HEK293 (cell line): ENCODE results near the gene ZBTB48.

Experiments
- CTCF ChIA-PET: fragments of 350-600 bp; formaldehyde crosslinking; extraction: SDS; loops from one replicate; lab custom pipeline; 2021; ENCODE audit warnings: antibody characterized with exemption; lab: Yijun Ruan, JAX
- POLR2A ChIA-PET: fragments of 300-600 bp; formaldehyde crosslinking; extraction: SDS; loops from one replicate; lab custom pipeline; 2020; ENCODE audit warnings: antibody characterized with exemption, inconsistent platforms; lab: Yijun Ruan, JAX
- H3K27ac ChIP-seq: fragments of 200-500 bp; sonication (Bioruptor generic); 2 replicates; pipeline ENCODE4 v1.5.1; 2014; ENCODE audit warnings: low read depth, low read length, control low read depth, inconsistent platforms; ENCODE audit errors: extremely low read depth
- H3K36me3 ChIP-seq, 2 experiments: fragments of 200-500 bp in 1 of 2; sonication (Bioruptor generic) in 1 of 2; 1 replicate in 1 of 2; 2 replicates in 1 of 2; pipeline ENCODE4 v1.5.1; 2014 to 2017; ENCODE audit warnings: inconsistent platforms in 2 of 2, low read length in 2 of 2; ENCODE audit not compliant: control insufficient read depth in 2 of 2, insufficient read depth in 1 of 2
- H3K4me1 ChIP-seq: fragments of 200-500 bp; sonication (Bioruptor generic); 2 replicates; pipeline ENCODE4 v1.5.1; 2014; ENCODE audit warnings: mild to moderate bottlenecking, low read length, inconsistent platforms; ENCODE audit not compliant: control insufficient read depth, insufficient read depth
- H3K4me3 ChIP-seq: 2 replicates; pipeline ENCODE4 v1.5.1; 2011; ENCODE audit warnings: low read depth, mild to moderate bottlenecking, control low read depth, low read length, moderate library complexity
- H3K9me3 ChIP-seq: fragments of 200-500 bp; sonication (Bioruptor generic); 2 replicates; pipeline ENCODE4 v1.5.1; 2014; ENCODE audit warnings: low read depth, low read length, inconsistent platforms; ENCODE audit not compliant: control insufficient read depth, insufficient read depth
- GFI1B ChIP-seq: fragments of 450-650 bp; formaldehyde crosslinking; IDR thresholded peaks from 2 replicates; pipeline ENCODE4 v1.5.1; 2016; ENCODE audit warnings: missing biosample characterization, missing genetic modification characterization
- GLIS2 ChIP-seq: fragments of 450-650 bp; formaldehyde crosslinking; IDR thresholded peaks from 2 replicates; pipeline ENCODE4 v1.5.1; 2016; ENCODE audit warnings: missing biosample characterization, missing genetic modification characterization
- KLF1 ChIP-seq: fragments of 450-650 bp; formaldehyde crosslinking; IDR thresholded peaks from 2 replicates; pipeline ENCODE4 v1.5.1; 2016; ENCODE audit warnings: missing biosample characterization, missing genetic modification characterization
- KLF9 ChIP-seq: fragments of 450-650 bp; formaldehyde crosslinking; IDR thresholded peaks from 2 replicates; pipeline ENCODE4 v1.5.1; 2016; ENCODE audit warnings: missing biosample characterization, missing genetic modification characterization, low read depth
- MZF1 ChIP-seq: fragments of 450-650 bp; formaldehyde crosslinking; IDR thresholded peaks from 2 replicates; pipeline ENCODE4 v1.5.1; 2017; ENCODE audit warnings: missing biosample characterization, missing genetic modification characterization, borderline replicate concordance
- OSR2 ChIP-seq: fragments of 450-650 bp; formaldehyde crosslinking; IDR thresholded peaks from 2 replicates; pipeline ENCODE4 v1.5.1; 2016; ENCODE audit warnings: missing biosample characterization, missing genetic modification characterization
- PRDM1 ChIP-seq: fragments of 450-650 bp; formaldehyde crosslinking; IDR thresholded peaks from 2 replicates; pipeline ENCODE4; 2016; ENCODE audit warnings: missing biosample characterization, missing genetic modification characterization
- RBAK ChIP-seq: fragments of 450-650 bp; formaldehyde crosslinking; IDR thresholded peaks from 2 replicates; pipeline ENCODE4 v1.5.1; 2016; ENCODE audit warnings: missing biosample characterization, missing genetic modification characterization
- SCRT2 ChIP-seq: fragments of 450-650 bp; formaldehyde crosslinking; IDR thresholded peaks from 2 replicates; pipeline ENCODE4 v1.5.1; 2016; ENCODE audit warnings: missing biosample characterization, missing genetic modification characterization
- SETDB1 ChIP-seq: IDR thresholded peaks from one replicate; pipeline ENCODE4 v1.6.1; 2017; ENCODE audit warnings: mild to moderate bottlenecking, low read length, moderate library complexity, mixed read lengths; ENCODE audit not compliant: insufficient read length
- YY2 ChIP-seq: fragments of 450-650 bp; formaldehyde crosslinking; IDR thresholded peaks from 2 replicates; pipeline ENCODE4 v1.5.1; 2016; ENCODE audit warnings: missing biosample characterization, missing genetic modification characterization
- ZBTB17 ChIP-seq: fragments of 450-650 bp; formaldehyde crosslinking; IDR thresholded peaks from 2 replicates; pipeline ENCODE4 v1.5.1; 2016; ENCODE audit warnings: missing biosample characterization, missing genetic modification characterization
- ZBTB48 ChIP-seq: fragments of 450-650 bp; formaldehyde crosslinking; IDR thresholded peaks from 2 replicates; pipeline ENCODE4 v1.5.1; 2016; ENCODE audit warnings: missing biosample characterization, missing genetic modification characterization
- ZEB2 ChIP-seq: fragments of 450-650 bp; formaldehyde crosslinking; IDR thresholded peaks from 2 replicates; pipeline ENCODE4 v1.5.1; 2016; ENCODE audit warnings: missing biosample characterization, missing genetic modification characterization
- ZNF10 ChIP-seq: fragments of 450-650 bp; formaldehyde crosslinking; IDR thresholded peaks from 2 replicates; pipeline ENCODE4 v1.5.1; 2017; ENCODE audit warnings: missing biosample characterization, missing genetic modification characterization
- ZNF121 ChIP-seq: fragments of 450-650 bp; formaldehyde crosslinking; IDR thresholded peaks from 2 replicates; pipeline ENCODE4 v1.5.1; 2016; ENCODE audit warnings: missing biosample characterization, missing genetic modification characterization
- ZNF148 ChIP-seq: fragments of 450-650 bp; formaldehyde crosslinking; IDR thresholded peaks from 2 replicates; pipeline ENCODE4 v1.5.0; 2017; ENCODE audit warnings: missing biosample characterization, missing genetic modification characterization, borderline replicate concordance
- ZNF184 ChIP-seq: fragments of 450-650 bp; IDR thresholded peaks from 2 replicates; pipeline ENCODE4 v1.5.1; 2018; ENCODE audit warnings: missing biosample characterization, mild to moderate bottlenecking, missing genetic modification characterization
- ZNF19 ChIP-seq: fragments of 450-650 bp; formaldehyde crosslinking; IDR thresholded peaks from 2 replicates; pipeline ENCODE4; 2016; ENCODE audit warnings: missing biosample characterization, missing genetic modification characterization, low read depth
- ZNF2 ChIP-seq: fragments of 450-650 bp; formaldehyde crosslinking; IDR thresholded peaks from 2 replicates; pipeline ENCODE4 v1.5.1; 2016; ENCODE audit warnings: missing biosample characterization, missing genetic modification characterization
- ZNF311 ChIP-seq: fragments of 450-650 bp; formaldehyde crosslinking; IDR thresholded peaks from 2 replicates; pipeline ENCODE4 v1.5.1; 2017; ENCODE audit warnings: missing biosample characterization, missing genetic modification characterization, borderline replicate concordance
- ZNF341 ChIP-seq: fragments of 450-650 bp; formaldehyde crosslinking; IDR thresholded peaks from 2 replicates; pipeline ENCODE4; 2016; ENCODE audit warnings: low read depth, missing biosample characterization, missing genetic modification characterization
- ZNF404 ChIP-seq: fragments of 450-650 bp; formaldehyde crosslinking; IDR thresholded peaks from 2 replicates; pipeline ENCODE4 v1.5.1; 2017; ENCODE audit warnings: missing biosample characterization, missing genetic modification characterization
- ZNF416 ChIP-seq: fragments of 450-650 bp; formaldehyde crosslinking; IDR thresholded peaks from 2 replicates; pipeline ENCODE4 v1.5.1; 2016; ENCODE audit warnings: missing biosample characterization, missing genetic modification characterization
- ZNF514 ChIP-seq: fragments of 450-650 bp; formaldehyde crosslinking; IDR thresholded peaks from 2 replicates; pipeline ENCODE4 v1.5.1; 2016; ENCODE audit warnings: missing biosample characterization, missing genetic modification characterization
- ZNF529 ChIP-seq: fragments of 450-650 bp; formaldehyde crosslinking; IDR thresholded peaks from 2 replicates; pipeline ENCODE4 v1.5.1; 2017; ENCODE audit warnings: missing genetic modification characterization, missing biosample characterization; ENCODE audit not compliant: insufficient replicate concordance
- ZNF548 ChIP-seq: fragments of 450-650 bp; formaldehyde crosslinking; IDR thresholded peaks from 2 replicates; pipeline ENCODE4 v1.5.1; 2016; ENCODE audit warnings: missing biosample characterization, missing genetic modification characterization
- ZNF558 ChIP-seq: fragments of 450-650 bp; formaldehyde crosslinking; IDR thresholded peaks from 2 replicates; pipeline ENCODE4 v1.5.1; 2016; ENCODE audit warnings: missing biosample characterization, missing genetic modification characterization
- ZNF560 ChIP-seq: fragments of 450-650 bp; formaldehyde crosslinking; IDR thresholded peaks from 2 replicates; pipeline ENCODE4 v1.5.1; 2017; ENCODE audit warnings: missing biosample characterization, missing genetic modification characterization, borderline replicate concordance
- ZNF626 ChIP-seq: fragments of 450-650 bp; sonication (Bioruptor Pico); formaldehyde crosslinking; IDR thresholded peaks from 2 replicates; pipeline ENCODE4 v1.5.1; 2018; ENCODE audit warnings: missing biosample characterization, missing genetic modification characterization, inconsistent platforms
- TF ChIP-seq, protein P1 (sequence below): sonication (generic); formaldehyde crosslinking; IDR thresholded peaks from 2 replicates; pipeline ENCODE4 v1.8.1; 2022; ENCODE audit warnings: mild to moderate bottlenecking, moderate library complexity, missing genetic modification reagents
- TF ChIP-seq, protein P2 (sequence below): fragments of 450-650 bp; formaldehyde crosslinking; IDR thresholded peaks from 2 replicates; pipeline ENCODE4 v1.5.1; 2017; ENCODE audit warnings: missing biosample characterization, missing genetic modification characterization

ZBTB48 gene

DNA sequence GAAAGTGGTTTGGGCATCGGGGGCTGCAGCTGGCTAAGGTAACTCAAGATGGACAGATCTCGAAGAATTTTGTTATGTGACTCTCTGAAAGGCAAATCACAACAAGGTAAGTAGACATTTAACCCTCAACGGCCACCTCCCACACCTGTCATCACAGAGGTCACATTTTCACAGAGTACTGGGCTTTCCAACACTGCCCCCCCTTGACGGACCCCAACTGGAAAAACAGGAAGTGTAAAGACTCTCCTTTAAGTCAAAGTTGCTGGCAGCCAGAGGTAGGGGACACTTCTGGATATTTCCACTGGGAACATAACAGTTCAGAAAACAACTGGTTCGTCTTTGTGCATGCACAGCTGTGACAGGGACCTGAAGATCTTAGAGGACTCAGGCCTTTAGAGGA, 47.8 kb upstream of the ZBTB48 start (continued):
- TF ChIP-seq SETDB1, result no peak
- no peak for TF ChIP-seq PRDM1 (tag by site-specific recombination)
- no peak for TF ChIP-seq ZNF121 (tag by site-specific recombination)
- TF ChIP-seq RBAK (tag by site-specific recombination), result no peak
- TF ChIP-seq ZNF311 (tag by site-specific recombination), result no peak

GRCh38 chr1:6534248-6534822, 45.5 kb upstream of the ZBTB48 start:
- Histone ChIP-seq H3K4me1 (no peaks in the 10 kb centered on the region), H3K36me3 (peaks cover 43 to 88% of the 10 kb centered on the region in 2 experiments), H3K9me3 (no peaks in the 10 kb centered on the region), H3K27ac (no peak overlapping the region), H3K4me3 (no peak overlapping the region)
- ChIA-PET CTCF (interaction anchor here (0.6 to 2.0 kb wide), 3 partner anchors 11 to 49 kb away, joined by 3 to 14 read pairs (median 4); no protein-coding TSS in a partner anchor), POLR2A (interaction anchor here (0.7 to 1.1 kb wide), 2 partner anchors 17 to 66 kb away, joined by 4 read pairs; no protein-coding TSS in a partner anchor)
- no peak for TF ChIP-seq ZNF416 (tag by site-specific recombination)
- no peak for TF ChIP-seq ZNF626 (tag by site-specific recombination)
- no peak for TF ChIP-seq ZNF514
- no peak for TF ChIP-seq ZBTB17 (tag by site-specific recombination)
- no peak for TF ChIP-seq ZNF341 (tag by site-specific recombination)
- TF ChIP-seq ZNF148, result no peak
- no peak for TF ChIP-seq ZNF529 (tag by site-specific recombination)
- no peak for TF ChIP-seq ZNF558 (tag by site-specific recombination)
- no peak for TF ChIP-seq ZNF548 (tag by site-specific recombination)
- no peak for TF ChIP-seq YY2
- TF ChIP-seq ZNF404 (tag by site-specific recombination), result no peak
- no peak for TF ChIP-seq KLF1 (tag by site-specific recombination)
- no peak for TF ChIP-seq ZEB2 (tag by site-specific recombination)

- TF ChIP-seq ZNF19 (tag by site-specific recombination) (no peak), ZNF2 (tag by site-specific recombination) (no peak), ZNF626 (tag by site-specific recombination) (no peak), ZNF560 (tag by site-specific recombination) (no peak), MZF1 (no peak), OSR2 (tag by site-specific recombination) (no peak), ZNF184 (tag by site-specific recombination) (no peak), GLIS2 (tag by site-specific recombination) (no peak), ZNF404 (tag by site-specific recombination) (no peak), SCRT2 (no peak), ZNF10 (tag by site-specific recombination) (no peak), ZBTB48 (tag by site-specific recombination) (no peak), ZNF548 (tag by site-specific recombination) (no peak), GFI1B (no peak), KLF9 (no peak)
- TF ChIP-seq, protein P1, sequence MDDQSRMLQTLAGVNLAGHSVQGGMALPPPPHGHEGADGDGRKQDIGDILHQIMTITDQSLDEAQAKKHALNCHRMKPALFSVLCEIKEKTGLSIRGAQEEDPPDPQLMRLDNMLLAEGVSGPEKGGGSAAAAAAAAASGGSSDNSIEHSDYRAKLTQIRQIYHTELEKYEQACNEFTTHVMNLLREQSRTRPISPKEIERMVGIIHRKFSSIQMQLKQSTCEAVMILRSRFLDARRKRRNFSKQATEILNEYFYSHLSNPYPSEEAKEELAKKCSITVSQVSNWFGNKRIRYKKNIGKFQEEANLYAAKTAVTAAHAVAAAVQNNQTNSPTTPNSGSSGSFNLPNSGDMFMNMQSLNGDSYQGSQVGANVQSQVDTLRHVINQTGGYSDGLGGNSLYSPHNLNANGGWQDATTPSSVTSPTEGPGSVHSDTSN (CRISPR knock-in tag), result no peak
- TF ChIP-seq, protein P2, sequence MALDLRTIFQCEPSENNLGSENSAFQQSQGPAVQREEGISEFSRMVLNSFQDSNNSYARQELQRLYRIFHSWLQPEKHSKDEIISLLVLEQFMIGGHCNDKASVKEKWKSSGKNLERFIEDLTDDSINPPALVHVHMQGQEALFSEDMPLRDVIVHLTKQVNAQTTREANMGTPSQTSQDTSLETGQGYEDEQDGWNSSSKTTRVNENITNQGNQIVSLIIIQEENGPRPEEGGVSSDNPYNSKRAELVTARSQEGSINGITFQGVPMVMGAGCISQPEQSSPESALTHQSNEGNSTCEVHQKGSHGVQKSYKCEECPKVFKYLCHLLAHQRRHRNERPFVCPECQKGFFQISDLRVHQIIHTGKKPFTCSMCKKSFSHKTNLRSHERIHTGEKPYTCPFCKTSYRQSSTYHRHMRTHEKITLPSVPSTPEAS (tag by site-specific recombination), result no peak
- Histone ChIP-seq H3K27ac (no peak overlapping the region), H3K9me3 (no peaks in the 10 kb centered on the region), H3K36me3 (peaks cover 36 to 89% of the 10 kb centered on the region in 2 experiments), H3K4me1 (no peaks in the 10 kb centered on the region), H3K4me3 (no peak overlapping the region)
- CTCF ChIA-PET, result interaction anchor here (0.6 to 2.6 kb wide), 5 partner anchors 11 to 288 kb away, joined by 3 to 14 read pairs (median 3); partner anchors contain the start of gene NOL9
- POLR2A ChIA-PET, result interaction anchor here (0.7 to 1.1 kb wide), 2 partner anchors 18 to 22 kb away, joined by 4 to 5 read pairs; no protein-coding TSS in a partner anchor
Measured at GRCh38 chr1:6535214-6535613, 44.6 kb upstream of the ZBTB48 start.
